MCF 10A (cell line): ENCODE measurements around the gene AQP11. TPM values are rescaled to one million over a fixed set of nuclear protein-coding genes. Genes with fewer than 3 reads are reported as not detected.

Source experiments
- BruUV-seq: library from RNA; stranded (reverse); fragments of 400-500 nt; replicated peaks from 2 replicates; lab custom pipeline; 2021; lab: Mats Ljungman, UMichigan
- CTCF ChIA-PET: fragments of 300-600 bp; sonication (Branson Sonifier 250); formaldehyde crosslinking; extraction: SDS; loops from one replicate; lab custom pipeline; 2021; ENCODE audit warnings: antibody characterized with exemption, inconsistent platforms; lab: Yijun Ruan, JAX
- POLR2A ChIA-PET: fragments of 300-600, 350-650 bp; sonication (Branson Sonifier 250); formaldehyde crosslinking; extraction: SDS; loops from one replicate; lab custom pipeline; 2020; ENCODE audit warnings: antibody characterized with exemption, inconsistent platforms; lab: Yijun Ruan, JAX
- DNase-seq: peaks from one replicate; pipeline ENCODE4 v3.0.0-alpha.2; 2018; ENCODE audit not compliant: unreplicated experiment
- H3K27ac Mint-ChIP-seq: one replicate; pipeline ENCODE4 v1.8.0; 2022; ENCODE audit warnings: mild to moderate bottlenecking, low read depth, mixed read lengths; ENCODE audit not compliant: unreplicated experiment
- H3K27me3 Mint-ChIP-seq: one replicate; pipeline ENCODE4 v1.8.0; 2022; ENCODE audit warnings: mixed read lengths; ENCODE audit not compliant: insufficient read depth, unreplicated experiment
- H3K36me3 Mint-ChIP-seq: one replicate; pipeline ENCODE4 v1.8.0; 2022; ENCODE audit warnings: mild to moderate bottlenecking, moderate library complexity, mixed read lengths; ENCODE audit not compliant: insufficient read depth, unreplicated experiment
- H3K4me1 Mint-ChIP-seq: one replicate; pipeline ENCODE4 v1.8.0; 2022; ENCODE audit warnings: mixed read lengths; ENCODE audit not compliant: insufficient read depth, unreplicated experiment
- H3K4me3 Mint-ChIP-seq: one replicate; pipeline ENCODE4 v1.8.0; 2022; ENCODE audit warnings: mild to moderate bottlenecking, moderate library complexity, mixed read lengths; ENCODE audit not compliant: unreplicated experiment
- H3K9me3 Mint-ChIP-seq: one replicate; pipeline ENCODE4 v1.8.0; 2022; ENCODE audit warnings: mixed read lengths; ENCODE audit not compliant: unreplicated experiment
- CTCF ChIP-seq: fragments of 200-600 bp; IDR thresholded peaks from one replicate; pipeline ENCODE4 v1.8.0; 2022; ENCODE audit warnings: antibody characterized with exemption, mild to moderate bottlenecking; ENCODE audit not compliant: unreplicated experiment
- intact Hi-C: fragments of 100-400 bp; cut with micrococcal nuclease; formaldehyde crosslinking; loops from 2 replicates; pipeline ENCODE4 v1.14.1; 2022
- total RNA-seq: library from RNA; stranded (reverse); gene quantifications from 2 replicates; pipeline ENCODE4 v1.2.3, GENCODE V29; 2022

The AQP11 gene
- total RNA-seq, 1 experiment from 2014 or later, result not detected

- CTCF ChIA-PET, result interaction anchor here (1.2 kb wide), 1 partner anchor 39 kb away, joined by 3 read pairs; no protein-coding TSS in a partner anchor
- intact Hi-C loops, result no loop called here
- Mint-ChIP-seq H3K4me1 (no peaks in the 10 kb centered on the region), H3K9me3 (peaks cover 7% of the 10 kb centered on the region), H3K4me3 (no peak overlapping the region), H3K27ac (no peak overlapping the region), H3K27me3 (no peaks in the 10 kb centered on the region), H3K36me3 (no peaks in the 10 kb centered on the region)
- no TSS peak for BruUV-seq
- peak; percentile 57 for DNase-seq
- POLR2A ChIA-PET, result interaction anchor here (1.3 kb wide), 1 partner anchor 10 kb away, joined by 3 read pairs; no protein-coding TSS in a partner anchor
- TF ChIP-seq CTCF, result no peak
Observed at GRCh38 chr11:77580712-77581337, 8.9 kb upstream of the AQP11 start.

GRCh38 chr11:77589181-77589520 lies 602 bp upstream of the AQP11 start:
- CTCF ChIA-PET, result no interaction called here

GRCh38 chr11:77590194-77590782 lies 535 bp downstream of the AQP11 start:
- intact Hi-C loops, result no loop called here
- peaks cover 10% of the 10 kb centered on the region for H3K4me1 Mint-ChIP-seq
- POLR2A ChIA-PET, result interaction anchor here (0.7 to 1.5 kb wide), 7 partner anchors 8 to 48 kb away, joined by 3 to 4 read pairs (median 3); no protein-coding TSS in a partner anchor
- H3K36me3 Mint-ChIP-seq, result no peaks in the 10 kb centered on the region
- H3K27me3 Mint-ChIP-seq, result no peaks in the 10 kb centered on the region
- no peak overlapping the region for H3K27ac Mint-ChIP-seq
- BruUV-seq, result no TSS peak
- H3K4me3 Mint-ChIP-seq, result peak overlapping the region; percentile 78
- CTCF ChIA-PET, result interaction anchor here (0.6 to 0.7 kb wide), 4 partner anchors 12 to 857 kb away, joined by 3 to 4 read pairs (median 4); no protein-coding TSS in a partner anchor
- TF ChIP-seq CTCF, result no peak
- peak; percentile 4 for DNase-seq
- H3K9me3 Mint-ChIP-seq, result peaks cover 8% of the 10 kb centered on the region

More at GRCh38 chr11:77589181-77589520, 602 bp upstream of the AQP11 start:
- POLR2A ChIA-PET, result interaction anchor here (0.5 to 1.5 kb wide), 8 partner anchors 9 to 491 kb away, joined by 3 to 5 read pairs (median 4); partner anchors contain the start of gene NDUFC2
- no peak for DNase-seq
- H3K4me3 Mint-ChIP-seq, result peak overlapping the region; percentile 78
- H3K4me1 Mint-ChIP-seq, result peaks cover 10% of the 10 kb centered on the region
- BruUV-seq, result TSS peak; percentile 11
- no peak for TF ChIP-seq CTCF
- H3K9me3 Mint-ChIP-seq, result peaks cover 8% of the 10 kb centered on the region
- intact Hi-C loops, result no loop called here
- no peak overlapping the region for H3K27ac Mint-ChIP-seq
- no peaks in the 10 kb centered on the region for H3K36me3 Mint-ChIP-seq
- no peaks in the 10 kb centered on the region for H3K27me3 Mint-ChIP-seq

GRCh38 chr11:77592727-77593126 lies 3.0 kb downstream of the AQP11 start:
- Mint-ChIP-seq H3K4me1 (peaks cover 10% of the 10 kb centered on the region), H3K4me3 (no peak overlapping the region), H3K36me3 (no peaks in the 10 kb centered on the region), H3K27ac (no peak overlapping the region), H3K9me3 (no peaks in the 10 kb centered on the region), H3K27me3 (no peaks in the 10 kb centered on the region)
- POLR2A ChIA-PET, result interaction anchor here (0.5 kb wide), 1 partner anchor 39 kb away, joined by 3 read pairs; no protein-coding TSS in a partner anchor
- no peak for DNase-seq
- CTCF ChIA-PET, result no interaction called here
- BruUV-seq, result no TSS peak
- intact Hi-C loops, result no loop called here
- no peak for TF ChIP-seq CTCF
